GM19023 (cell line): ENCODE data around the gene MAPK9.

Source experiments
- ATAC-seq: cut with Tn5 transposase; IDR thresholded peaks from one replicate; pipeline ENCODE4 v1.9.1; 2021; ENCODE audit warnings: mild to moderate bottlenecking, moderate library complexity; ENCODE audit not compliant: unreplicated experiment

The MAPK9 gene

DNA sequence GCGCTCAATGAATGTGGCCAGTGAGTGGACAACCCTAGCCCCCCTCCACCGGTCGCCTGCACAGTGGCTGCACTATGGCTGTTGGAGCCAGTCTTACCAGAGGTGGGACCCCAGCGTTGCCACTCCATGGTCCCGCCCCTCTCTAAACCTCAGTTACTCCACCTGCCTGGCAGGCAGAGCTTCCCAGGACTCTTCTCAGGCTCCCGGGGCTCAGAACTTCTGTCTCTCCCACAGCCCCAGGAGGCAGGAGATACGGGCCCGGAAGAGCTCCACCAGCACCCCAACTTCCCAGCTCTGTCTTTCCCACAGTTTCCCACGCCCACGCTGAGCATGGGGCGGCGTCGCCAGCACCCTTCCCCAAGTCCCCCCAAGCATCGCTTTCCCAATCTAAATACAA, 83.8 kb downstream of the MAPK9 start:
- ATAC-seq = no peak

DNA sequence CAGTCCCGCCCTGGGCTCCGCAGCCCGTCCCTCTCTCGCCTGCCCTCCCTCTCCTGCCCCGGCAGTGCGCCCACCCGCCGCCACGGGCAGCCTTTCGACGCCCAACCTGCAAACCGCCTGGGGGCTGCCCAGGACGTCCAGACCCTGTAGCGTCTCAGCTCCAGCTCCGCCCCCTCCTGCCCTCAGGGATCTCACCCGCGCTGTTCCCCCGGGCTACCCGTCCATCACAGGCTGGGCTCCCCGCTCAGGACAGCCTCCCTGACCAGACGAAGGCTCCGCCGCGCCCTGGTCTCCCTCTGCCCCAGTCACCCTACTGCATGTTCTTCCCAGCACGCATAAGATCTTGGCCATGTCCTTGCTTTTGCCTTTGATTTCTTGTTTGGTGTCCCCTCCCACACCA, 84.3 kb downstream of the MAPK9 start:
- no peak for ATAC-seq

DNA sequence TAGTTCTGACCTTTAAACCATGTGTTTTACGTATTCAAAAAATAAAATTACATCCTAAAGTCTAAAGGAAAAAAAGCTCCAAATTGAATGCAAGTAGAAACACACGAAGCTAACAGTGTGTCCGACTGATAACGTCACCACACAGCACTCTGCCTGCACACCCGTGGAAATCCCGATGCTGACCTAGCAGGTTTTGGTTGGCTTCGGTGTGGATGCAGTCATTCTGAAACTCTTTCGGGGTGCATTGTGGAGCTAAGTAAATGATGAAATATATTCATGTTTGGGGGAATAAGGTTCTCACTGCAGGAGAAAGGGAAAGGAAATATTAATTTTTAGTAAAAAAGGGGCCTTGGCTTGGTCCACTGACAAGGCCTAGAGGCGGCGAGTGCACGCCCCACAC, 84.9 kb downstream of the MAPK9 start:
- no peak for ATAC-seq

DNA sequence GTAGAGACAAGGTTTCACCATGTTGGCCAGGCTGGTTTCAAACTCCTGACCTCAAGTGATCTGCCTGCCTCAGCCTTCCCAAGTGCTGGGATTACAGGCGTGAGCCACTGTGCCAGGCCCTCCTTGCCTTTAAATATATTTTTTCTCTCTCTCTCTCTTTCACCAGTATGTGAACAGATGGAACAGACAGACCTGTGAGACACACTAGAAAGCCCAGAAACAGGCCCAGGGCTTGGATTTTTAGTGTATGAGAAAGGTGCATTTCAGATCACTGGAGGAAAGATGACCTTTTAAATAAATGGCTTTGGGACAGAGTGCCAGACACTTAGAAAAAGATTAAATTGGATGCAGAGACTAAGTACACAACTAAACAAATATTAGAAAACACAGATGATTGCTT, 86.0 kb downstream of the MAPK9 start:
- ATAC-seq = no peak

DNA sequence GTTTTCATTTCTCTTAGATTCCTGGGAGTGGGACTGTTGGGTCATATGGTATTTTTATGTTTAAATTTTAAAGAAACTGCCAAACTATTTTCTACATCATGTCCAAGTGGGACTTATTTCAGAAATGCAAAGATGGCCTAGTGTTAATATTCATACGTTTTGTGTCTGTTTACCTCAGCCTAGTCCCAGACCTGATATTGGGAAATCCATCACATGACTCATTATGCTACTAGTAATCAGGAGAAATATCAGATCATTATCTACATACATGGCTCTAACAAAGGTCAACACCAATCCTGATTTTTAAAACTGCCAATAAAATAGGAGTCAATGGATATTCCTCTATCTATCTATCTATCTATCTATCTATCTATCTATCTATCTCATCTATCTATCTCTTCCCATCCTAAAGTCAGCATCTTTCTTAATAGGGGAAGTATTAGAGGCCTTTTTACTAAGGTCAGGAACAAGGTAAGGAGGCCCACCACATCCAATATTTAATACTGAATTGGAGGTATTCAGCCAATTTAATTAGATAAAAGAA, 87.5 kb downstream of the MAPK9 start:
- ATAC-seq = no peak

DNA sequence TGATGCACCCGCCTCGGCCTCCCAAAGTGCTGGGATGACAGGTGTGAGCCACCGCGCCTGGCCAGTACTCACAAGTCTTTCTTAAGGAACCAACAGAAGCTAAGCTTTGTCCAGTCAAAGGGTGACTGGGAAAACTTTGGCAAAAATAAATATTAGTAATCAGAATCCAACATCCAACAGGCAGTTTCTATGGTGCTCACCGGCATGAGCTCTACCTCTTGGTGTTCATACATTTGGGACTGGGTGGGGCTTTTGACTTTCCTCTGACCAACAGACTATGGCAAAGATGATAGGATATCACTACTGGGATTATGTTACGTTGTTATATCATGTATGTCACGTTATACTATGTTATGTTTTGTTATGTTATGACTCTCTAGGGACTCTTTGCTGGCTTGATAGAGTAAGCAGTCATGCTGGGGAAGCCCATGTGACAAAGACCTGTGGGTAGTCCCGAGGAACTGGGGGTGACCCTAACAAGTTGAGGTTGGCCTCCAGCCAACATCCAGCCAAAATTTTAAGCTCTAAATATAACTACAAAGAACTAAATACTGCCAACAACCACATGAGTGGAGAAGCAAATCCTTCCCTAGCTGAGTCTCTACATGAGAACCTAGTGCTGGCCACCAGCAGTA, 88.8 kb downstream of the MAPK9 start:
- no peak for ATAC-seq

DNA sequence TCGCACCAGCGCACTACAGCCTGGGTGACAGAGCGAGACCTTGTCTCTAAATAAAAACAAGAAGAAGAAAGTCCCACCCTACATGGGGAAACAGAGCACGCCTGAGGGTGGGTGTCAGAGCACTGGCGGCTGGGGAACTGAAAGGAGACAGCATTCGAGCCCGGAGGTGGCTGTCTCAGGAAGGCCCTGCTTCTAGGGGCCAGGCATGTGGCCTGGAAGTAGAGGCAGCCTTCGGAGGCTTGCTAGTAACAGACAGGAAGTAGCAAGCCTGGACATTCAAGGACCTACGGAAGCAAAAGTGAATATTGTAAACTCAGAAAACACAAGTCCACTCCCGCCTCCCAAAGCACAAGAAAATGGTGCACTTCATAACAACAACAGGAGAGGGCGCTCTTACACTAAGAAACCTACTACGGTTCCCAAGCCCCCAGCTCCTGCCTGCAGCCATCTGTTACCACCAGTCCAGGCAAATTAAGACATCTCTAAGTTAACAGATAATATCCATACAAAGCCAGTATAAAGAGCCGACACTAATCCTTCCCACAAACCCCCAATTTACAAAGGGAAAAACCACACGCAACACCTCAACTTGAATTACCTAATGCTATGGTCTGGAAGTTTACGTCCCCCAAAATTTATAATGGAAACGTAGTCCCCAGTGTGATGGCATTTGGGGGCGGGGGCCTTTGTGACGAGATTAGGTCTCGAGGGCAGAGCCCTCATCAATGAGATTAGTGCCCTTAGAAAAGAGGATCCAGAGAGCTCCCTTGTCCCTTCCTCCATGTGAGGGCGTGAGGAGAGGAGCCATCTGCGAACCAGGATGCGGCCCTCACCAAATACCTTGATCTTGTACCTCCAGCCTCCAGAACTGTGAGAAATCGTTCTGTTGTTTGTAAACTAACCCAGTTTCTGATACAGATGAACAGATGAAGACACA, 90.6 kb downstream of the MAPK9 start:
- ATAC-seq = no peak

DNA sequence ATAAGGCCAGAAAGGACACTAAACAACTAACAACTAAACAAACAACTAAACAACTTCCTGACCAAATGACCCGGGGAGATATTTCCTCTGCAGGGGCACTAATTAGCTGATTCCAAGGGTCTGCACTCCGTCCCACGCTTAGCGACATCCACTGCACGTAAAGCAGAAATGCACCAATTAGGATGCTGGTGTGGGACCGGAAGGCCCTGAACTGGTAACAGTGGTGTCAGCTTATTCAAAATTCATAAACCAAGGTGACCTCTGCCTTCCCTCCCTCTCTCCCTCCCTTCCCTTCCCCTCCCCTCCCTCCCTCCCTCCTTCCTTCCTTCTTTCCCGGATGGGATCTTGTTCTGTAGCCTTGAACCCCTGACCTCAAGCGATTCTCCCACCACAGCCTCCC, 92.5 kb downstream of the MAPK9 start:
- no peak for ATAC-seq

DNA sequence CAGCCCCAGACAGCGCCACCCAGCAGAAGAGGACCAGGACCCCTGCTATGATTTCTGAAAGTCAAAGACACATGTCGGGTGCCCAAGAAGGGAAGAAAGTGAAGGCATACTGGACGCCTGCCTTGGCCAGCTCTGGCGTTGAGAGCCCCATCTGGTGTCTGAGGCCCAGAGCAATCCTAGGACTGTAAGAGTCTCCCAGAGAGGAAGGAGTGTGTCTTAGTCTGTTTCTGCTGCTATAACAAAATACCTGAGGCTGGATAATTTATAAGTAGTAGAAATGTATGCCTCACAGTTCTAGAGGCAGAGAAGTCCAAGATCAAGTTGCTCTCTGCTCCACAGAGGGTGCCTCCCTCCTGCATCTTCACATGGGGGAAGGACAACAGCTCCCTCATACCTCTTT, 93.7 kb downstream of the MAPK9 start:
- no peak for ATAC-seq

DNA sequence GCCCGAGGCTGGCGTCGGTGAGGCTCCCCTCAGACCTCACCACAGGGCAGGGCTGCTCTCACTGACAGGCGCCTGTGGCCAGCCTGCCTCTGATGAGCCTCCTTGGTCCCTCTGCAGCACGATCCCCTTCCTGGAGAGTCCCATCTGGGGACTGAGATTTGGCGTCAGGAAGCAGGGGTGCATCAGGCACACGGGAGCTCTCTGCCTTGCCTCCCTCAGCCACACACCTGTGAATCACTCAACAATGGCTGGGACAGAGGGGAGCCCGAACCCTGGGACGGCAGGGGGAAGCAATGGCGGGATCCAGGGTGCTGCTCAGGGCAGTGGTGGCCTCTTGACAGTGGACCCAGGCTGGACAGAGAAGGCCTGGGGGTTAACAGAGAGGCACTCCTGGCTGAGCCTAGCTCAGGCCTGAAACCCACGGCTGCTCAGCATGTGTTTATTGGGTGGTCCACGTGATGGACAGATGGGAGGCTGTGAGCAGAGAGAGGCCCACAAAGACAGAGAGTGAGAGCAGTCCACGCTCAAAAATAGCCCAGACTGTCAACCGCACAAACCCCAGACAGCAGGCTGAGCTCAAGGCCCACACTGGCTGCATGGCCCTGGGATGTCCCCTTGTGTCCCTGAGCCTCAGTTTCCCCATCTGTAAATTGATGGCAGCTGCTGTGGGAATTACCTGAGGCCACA, 94.7 kb downstream of the MAPK9 start:
- ATAC-seq = no peak

DNA sequence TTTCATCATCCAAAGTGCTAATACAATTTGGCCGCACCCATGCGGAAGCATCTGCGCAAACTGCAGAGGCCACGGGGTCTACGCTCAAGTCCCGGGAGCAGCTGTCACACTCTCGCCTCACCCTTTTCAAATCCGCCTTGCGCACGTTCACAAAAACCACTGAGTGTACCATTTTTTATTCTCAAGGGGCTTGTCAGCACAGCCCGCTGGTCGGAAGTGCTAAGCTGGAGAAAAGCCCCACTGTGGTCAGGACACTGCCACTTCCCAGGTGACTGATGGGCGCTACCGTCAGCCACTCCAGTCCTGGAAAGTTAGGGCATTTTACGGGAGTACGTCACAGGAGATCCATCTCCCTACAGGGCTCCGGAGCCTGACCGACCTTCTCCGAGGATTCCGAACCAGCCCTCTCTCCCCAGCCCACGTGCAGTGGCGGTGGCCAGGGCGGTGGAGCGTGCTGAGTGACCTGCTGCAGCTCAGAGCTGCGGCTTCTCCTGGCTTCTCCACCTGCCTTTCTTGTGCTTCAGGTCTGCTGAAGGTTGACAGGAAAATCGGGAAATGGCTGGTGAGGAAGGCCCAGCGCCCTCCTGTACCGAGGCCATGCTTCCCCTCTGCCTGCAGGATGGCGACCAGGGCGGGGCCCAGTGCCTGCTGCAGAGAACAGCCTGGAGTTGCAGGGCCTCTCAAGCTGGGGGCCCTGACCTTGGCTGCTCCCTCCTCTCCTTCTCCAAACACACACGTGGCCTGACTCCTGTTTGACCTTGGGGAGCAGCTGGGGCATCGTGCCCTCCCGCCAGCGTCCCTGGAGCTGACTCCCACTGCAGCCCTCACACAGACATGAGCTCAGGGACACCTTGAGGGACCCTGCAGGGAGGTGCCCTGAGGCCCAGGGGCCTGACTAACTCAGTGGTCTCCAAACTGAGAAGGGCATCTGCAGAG, 97.2 kb downstream of the MAPK9 start:
- no peak for ATAC-seq

DNA sequence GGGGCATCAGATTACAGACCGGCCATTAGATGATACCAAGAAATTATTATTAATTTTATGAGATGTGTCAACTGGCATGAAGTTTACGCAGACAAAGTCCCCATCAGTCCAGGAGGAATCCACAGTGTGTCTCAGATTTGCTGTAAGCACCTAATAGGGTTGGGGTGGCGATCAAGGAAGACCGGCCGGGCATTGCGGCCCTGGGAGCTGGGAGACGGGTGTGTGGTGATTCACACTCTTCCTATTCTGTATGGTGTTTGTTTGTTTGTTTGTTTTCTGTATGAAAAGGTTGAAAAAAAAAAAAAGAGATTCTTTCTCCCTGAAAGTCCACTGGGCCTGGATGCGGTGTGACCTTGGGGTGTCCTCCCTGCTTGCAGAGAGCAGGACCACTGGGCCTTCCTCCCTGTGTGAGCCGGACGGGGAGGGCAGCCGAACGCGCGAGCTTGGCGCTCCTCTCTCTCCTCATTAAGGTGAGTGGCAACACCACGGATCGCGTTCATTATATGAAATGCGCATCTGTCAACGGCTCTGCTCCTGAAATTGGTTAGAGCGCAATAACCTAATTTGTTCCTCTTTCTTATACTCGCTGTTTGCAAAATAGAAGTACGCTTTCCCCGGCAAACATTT, 98.0 kb downstream of the MAPK9 start:
- no peak for ATAC-seq

DNA sequence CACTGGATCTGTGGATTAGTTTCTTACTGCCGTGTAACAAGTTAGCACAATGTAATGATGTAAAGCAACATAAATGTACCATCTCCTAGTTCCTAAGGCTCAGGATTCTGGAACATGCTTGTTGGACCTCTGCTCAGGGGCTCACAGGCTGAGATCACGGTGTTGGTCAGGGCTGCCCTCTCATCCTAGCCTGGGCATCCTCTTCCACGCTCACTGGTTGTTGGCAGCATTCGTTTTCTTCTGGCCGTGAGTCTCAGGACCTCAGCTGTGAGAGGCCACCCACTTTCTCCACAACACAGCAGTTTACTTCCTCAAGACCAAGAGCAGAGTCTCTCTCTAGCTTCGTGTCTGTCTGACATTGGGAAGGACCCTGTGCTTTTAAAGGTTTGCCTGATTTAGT, 100.2 kb downstream of the MAPK9 start:
- ATAC-seq = no peak

DNA sequence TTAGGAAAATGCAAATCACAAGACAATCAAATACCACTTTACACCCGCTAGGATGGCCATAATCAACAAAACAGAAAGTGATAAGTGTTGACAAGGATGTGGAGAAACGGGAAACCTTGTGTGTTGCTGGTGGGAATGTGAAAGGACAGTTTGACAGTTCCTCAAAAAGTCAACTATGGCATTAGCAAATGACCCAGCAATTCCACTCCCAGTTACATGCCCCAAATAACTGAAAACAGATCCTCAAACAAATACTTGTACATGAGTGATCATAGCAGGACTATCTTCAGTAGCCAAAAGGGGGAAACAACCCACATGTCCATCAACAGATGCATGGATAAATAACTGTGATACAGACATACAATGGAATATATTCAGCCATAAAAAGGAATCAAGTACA, 104.1 kb downstream of the MAPK9 start:
- no peak for ATAC-seq
